Measurements from ENCODE around the gene ABCF1.

GRCh38 chr6:30560930-30561329 is 10.3 kb upstream of the ABCF1 start:
- no peak for TF ChIP-seq CTCF (IDR thresholded peaks at IDR 0.05; ENCODE audit: low read depth, low read length, missing input control)
- TF ChIP-seq GABPA (IDR thresholded peaks at IDR 0.05 in 1 of 2, conservative IDR thresholded peaks at IDR 0.05 in 1 of 2) = no peak
- no peak for TF ChIP-seq JUND (IDR thresholded peaks at IDR 0.05)
- TF ChIP-seq RAD21 (IDR thresholded peaks at IDR 0.05) = no peak
- no peak for TF ChIP-seq REST (IDR thresholded peaks at IDR 0.05)
- no peak for TF ChIP-seq TAF1 (conservative IDR thresholded peaks at IDR 0.05)
- no peak for TF ChIP-seq FOXA1 (IDR thresholded peaks at IDR 0.05)
- TF ChIP-seq EGR1 (IDR thresholded peaks at IDR 0.05; ENCODE audit: low read depth in 2 of 2) = no peak
- no peak for TF ChIP-seq NR2F2 (IDR thresholded peaks at IDR 0.05)
- TF ChIP-seq SP1 (IDR thresholded peaks at IDR 0.05) = no peak
- no peak for TF ChIP-seq YY1 (IDR thresholded peaks at IDR 0.05)

Data from liver (tissue), 3 donors.